Right renal pelvis (tissue), 4 donors: ENCODE data around the gene CLCF1. TPM values are rescaled to one million over a fixed set of nuclear protein-coding genes. Genes with fewer than 3 reads are reported as not detected.
A peak's percentile ranks its signal among the peaks of the same experiment; 100 is the strongest.

Source experiments
- DNase-seq, 4 donors: peaks; one replicate each; pipeline ENCODE4 v3.0.0-alpha.2; 2013; ENCODE audit warnings: low read depth in 4 of 4, low spot score in 3 of 4, missing footprints in 1 of 4
- polyA plus RNA-seq, 4 donors: library from polyadenylated mRNA; unstranded; fragments of 120-200 nt; gene quantifications; one replicate each; pipeline ENCODE4 v1.2.1, GENCODE V29; 2013; ENCODE audit not compliant: insufficient read length in 4 of 4

The CLCF1 gene
- polyA plus RNA-seq = 1 to 10 TPM; 4.5 to 6.3 (median 5.1) TPM

DNA sequence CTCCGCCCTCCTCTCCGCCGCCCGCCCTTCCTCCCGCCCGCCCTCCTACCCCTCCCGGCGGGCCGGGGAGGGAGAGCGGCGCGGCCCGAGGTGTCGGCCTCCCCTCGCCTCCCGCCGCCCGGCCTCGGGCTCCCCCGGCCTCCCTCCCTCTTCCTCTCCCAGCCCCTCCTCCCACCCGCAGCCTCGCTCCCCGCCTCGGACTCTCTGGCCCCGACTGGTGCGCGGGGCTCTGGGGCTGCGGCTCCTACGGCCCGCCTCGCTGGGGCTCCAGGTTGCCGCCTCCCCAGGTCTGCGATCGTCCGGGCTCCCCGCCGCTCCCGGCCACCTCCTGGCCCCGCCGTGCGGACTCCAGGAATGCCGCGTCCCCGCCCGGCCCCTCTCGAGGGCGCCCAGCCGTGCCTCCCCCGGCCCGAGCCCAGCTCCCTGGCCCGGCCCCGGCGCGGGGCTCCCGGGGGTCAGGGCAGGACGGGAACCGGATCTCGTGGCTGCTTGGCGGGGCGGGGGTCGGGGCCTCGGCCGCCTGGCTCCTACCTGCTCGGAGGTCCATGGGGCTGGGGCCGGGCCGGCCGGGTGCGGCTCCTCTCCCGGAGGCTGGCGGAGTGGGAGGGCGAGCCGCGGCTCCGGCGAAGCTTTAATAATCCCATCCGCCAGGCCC lies at the start of gene CLCF1:
CLCF1 (minus strand) TSS at position 606 of the 655 bp plus-strand sequence; CDS start at position 547, 59 bp downstream.
- no peak for DNase-seq

DNA sequence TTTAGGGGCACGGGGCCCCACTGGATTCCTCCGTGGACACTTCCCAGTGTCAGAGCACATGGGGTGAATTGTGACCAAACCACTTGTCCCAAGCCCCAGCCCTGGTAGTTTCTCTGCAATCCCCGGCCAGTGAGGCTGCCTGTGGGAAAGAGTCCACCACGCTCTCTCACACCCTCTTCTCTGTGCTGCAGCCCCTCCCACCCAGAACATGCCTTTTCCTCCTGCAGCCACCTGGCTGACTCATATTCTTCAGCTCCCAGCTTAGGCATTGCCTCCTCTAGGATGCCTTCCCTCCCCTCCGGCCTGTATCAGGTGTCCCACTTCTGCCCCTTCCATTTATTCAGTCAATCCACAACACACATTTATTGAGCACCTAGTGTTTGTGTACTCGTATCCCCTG lies 49.5 kb upstream of the CLCF1 start:
- no peak for DNase-seq

DNA sequence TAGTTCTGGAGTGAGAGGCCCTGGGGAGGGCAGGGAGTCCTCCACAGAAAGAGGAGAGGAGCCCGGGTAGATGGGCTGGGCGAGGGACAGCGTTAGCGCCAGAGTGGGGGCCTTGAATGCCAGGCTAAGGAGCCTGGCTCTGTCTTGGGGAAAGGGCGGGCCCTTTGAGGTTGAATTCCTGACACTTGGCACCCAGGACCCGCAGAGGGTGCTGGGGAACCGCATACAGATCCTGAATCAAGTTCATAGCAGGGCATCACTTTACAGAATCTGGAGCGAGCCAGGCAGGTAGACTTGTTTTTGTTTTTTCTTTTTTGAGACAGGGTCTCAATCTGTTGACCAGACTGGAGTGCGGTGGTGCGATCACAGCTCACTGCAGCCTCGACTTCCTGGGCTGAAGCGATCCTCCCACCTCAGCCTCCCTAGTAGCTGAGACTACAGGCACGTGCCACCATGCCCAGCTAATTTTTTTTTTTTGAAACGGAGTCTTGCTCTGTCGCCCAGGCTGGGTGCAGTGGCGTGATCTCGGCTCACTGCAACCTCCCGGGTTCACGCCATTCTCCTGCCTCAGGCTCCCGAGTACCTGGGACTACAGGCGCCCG lies 48.1 kb upstream of the CLCF1 start:
- DNase-seq = no peak

DNA sequence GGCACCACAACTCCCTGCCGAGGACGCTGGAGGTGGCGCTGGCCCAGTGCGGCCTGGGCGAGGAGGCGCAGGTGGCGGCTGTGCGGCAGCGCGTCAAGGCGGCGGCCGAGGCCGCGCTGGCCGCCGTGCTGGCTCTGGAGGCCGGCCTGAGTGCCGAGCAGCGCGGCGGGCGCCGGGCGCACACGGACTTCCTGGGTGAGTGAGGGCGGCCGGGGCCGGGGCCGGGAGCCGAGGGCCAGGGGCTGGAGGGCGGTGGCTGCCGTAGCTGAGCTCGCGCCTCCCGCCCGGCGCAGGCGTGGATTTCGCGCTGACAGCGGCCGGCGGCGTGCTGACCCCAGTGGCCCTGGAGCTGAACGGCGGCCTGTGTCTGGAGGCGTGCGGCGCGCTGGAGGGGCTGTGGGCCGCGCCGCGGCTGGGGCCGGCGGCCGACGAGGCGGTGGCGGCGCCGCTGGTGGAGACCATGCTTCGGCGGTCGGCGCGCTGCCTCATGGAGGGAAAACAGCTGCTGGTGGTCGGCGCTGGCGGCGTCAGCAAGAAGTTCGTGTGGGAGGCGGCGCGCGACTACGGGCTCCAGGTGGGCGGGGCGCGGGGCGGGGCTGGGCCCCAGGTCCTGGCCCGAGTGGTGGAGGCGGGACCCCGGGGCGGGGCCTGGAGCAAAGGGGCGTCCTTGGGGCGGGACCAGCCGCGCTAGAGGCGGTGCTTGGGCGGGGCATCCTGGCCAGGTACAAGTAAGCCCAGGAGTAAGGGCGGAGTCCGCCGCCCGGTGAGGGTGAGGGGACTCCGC lies 47.4 kb upstream of the CLCF1 start:
- DNase-seq = peak; percentile 87 to 91 (median 89)

DNA sequence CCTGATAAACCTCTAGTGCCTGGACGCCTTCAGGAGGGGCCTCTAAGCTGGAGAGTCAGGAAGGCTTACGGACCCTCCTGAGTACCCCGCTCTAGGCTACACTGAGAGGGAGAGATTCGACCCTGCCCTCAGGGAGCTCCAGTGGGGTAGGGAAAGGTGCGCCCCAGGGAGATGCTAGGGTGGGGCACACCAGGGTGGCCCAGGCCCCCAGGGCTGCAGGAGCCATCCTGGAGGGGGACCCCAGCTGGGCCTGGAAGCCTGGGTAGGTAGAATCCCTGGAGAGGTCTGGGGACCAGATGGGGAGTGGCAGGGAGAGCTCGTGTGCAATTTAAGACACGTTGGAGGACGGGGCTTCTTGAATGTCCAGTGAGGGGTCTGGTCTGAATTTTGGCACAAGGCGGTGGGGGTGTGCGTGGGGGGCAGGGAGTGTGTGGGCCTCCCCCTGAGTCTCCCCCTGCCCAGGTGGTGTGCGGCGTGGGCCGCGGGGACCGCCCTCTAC lies 46.8 kb upstream of the CLCF1 start:
- DNase-seq = no peak

DNA sequence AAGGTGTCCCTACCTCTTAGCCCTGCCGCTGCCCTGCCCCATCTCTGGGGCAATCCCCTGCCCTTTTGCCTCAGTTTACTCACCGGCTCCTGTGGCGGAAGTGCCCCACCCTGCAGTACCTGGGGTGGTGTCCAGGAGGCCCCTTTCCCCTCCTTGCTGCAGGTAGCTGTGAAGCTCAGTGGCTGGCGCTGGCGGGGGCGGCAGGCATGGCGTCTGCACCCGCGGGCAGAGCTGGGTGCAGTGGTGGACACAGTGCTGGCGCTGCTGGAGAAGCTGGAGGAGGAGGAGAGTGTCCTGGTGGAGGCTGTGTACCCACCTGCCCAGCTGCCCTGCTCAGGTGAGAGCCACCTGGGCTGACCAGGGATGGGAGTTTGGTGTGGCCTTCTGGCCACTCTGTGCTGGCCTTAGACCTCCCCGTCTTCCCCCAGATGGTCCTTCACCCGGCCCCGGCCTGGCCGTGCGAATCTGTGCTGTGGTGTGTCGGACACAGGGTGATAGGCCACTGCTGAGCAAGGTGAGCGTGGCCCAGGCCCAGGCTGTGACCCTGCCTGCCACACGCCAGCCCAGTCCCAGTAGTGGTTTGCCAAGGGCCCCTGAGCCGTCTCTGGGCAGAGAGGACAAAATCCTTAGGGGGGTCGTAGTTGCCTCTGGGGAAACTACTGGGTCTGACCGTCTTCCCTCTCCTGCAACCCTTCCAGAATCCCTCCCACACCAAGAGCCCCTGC lies 46.1 kb upstream of the CLCF1 start:
- DNase-seq = no peak

DNA sequence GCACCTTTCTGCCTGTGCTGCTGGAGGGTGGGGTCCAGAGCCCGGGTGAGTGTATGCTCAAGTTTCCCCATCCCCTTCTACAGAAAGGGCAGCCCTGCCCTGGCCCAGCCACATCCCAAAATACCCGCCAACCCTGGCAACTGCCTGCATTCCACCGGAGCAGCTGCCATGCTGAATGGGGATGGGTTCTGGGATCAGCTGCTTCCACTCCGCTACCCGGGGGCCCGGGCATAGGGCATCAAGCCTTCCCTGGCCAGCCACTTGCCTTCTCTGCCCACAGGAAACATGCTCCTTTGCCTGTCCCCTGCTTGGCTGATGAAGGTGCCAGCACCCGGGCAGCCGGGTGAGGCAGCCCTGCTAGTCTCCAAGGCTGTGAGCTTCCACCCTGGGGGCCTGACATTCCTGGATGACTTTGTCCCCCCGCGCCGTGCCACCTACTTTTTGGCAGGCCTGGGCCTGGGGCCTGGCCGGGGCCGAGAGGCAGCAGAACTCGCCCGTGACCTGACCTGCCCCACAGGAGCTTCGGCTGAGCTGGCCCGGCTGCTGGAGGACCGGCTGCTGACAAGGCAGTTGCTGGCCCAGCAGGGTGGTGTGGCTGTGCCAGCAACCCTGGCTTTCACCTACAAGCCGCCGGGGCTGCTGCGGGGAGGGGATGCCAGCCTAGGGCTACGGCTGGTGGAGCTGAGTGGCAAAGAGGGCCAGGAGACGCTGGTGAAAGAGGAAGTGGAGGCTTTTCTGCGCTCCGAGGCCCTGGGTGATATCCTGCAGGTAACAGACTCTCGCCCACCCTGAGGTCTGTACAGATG lies 45.3 kb upstream of the CLCF1 start:
- no peak for DNase-seq

DNA sequence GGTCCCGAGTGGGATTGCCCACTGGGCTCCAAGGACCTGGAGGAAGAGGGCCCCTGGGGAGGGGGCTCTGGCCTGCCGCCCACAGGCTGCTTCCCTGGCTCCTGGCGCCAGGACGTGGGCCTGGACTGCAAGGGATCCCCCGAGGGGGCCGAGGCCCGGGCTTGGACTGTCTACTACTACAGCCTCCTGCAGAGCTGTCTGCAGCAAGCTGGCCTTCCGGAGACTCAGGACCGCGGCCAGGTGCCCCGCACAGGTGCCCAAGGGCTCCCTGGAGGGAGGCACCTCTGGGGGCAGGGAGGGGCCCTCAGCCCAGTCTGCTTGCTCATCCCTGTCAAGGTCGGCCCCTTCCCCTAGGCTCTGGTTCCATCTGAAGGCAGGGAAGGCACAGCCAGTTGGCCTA lies 44.0 kb upstream of the CLCF1 start:
- DNase-seq = no peak

DNA sequence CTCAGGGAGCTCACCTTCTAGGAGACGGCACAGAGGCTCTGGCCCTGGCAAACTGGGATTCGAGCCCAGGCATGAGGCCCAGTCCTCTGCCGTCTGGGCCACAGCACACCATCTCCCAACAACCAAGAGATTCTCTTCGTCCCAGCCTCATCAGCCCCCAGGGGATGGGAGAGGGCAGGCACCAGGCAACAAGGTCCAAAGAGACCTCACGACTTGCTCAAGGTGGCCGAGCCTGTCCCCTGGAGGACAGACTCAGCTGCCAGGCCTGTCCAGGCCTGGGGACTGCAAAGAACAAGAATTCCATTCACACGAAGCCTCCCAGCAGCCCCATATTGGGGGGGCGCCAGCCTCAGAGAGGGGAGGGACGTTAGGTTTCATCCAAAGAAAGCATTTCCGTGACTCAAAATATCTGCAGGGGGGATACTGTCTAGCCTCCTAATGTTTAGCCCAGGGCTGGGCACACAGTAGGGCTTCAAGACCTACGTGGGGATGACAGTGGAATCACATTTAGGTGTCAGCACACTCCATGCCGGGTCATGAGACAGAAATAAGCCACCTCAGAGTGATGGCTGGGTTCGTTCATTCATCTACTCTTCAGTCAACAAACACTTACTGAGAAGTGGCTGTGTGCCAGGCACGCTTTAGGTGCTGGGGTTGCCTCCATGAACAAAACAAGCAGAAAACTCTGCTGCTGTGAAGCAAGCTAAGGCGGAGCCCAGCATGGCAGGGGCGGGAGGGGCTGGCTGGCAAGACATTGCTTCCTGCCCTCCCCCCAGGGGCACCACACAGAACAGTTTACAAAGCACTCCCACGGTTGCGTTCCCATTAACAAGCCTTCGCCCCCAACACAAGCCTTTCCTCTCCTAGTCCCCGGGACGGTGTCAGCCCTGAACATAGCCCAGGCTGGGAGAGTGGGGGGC lies 43.3 kb upstream of the CLCF1 start:
- no peak for DNase-seq

DNA sequence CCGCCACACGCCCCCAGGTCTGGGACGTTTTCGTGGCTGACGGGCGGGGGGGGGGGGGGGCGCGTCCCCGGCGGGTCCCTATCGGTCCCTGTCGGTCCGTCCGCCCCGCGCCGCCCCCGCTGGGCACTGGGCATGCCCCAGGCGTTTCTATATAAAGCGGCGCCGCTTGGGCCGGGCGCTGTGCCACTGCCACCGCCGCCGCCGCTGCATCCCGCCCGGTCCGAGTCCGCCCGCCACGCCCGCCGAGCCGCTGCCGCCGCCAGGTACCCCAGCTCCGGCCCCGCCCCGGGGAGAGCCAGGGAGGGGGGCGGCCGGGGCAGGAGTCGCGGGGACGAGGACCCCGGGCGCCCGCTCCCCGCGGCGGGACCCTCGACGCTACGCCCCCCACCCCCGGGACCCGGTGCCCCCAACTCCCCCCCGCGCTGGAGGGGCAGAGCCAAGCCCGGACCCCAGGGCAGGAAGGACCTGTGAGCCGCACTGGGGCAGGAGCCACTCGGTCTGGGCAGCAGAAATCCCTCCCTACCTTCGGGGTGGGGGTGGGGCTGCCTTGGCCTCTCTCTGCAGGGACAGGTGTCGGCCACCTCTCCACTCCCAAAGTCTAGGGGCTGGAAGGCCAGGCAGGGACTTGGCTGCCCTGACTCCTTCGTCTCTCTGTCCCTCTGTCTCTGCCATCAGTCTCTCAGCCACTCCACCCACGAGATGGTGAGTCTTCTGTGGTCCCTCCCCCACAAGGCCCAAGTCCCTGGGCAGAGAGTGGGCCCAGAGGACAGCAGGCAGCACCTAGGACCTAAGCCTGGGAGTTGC lies 42.3 kb upstream of the CLCF1 start, which contains the start of gene CARNS1:
CARNS1 (plus strand) TSS at position 178 of the 804 bp plus-strand sequence; CDS start at position 700, 522 bp downstream.
- no peak for DNase-seq

DNA sequence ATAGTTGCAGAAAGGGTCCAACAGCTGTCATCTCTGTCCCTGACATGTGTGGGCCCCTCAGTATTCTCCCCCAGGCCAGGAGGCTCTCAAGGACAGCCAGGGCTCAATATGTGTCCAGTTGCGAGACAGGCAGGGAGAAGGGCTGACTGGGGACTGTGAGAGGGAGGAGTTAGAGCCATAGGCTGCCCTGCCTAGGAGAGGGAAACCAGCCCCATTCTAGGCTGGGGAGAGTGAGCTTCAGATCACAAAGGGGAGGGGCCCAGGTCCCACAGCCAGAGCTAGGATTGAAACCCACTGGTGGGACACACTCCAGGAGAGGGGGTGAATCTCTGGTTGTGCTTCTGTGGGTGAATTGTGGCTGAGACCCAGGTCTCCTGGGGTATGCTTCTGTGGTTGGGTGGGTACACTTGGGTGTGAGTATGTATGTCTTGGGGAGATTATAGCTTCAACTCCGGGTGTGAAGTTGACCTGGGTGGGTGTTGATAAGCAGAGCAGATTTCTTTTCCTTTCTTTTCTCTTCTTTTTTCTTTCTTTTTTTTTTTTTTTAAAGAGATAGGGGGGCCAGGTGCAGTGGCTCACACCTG lies 40.0 kb upstream of the CLCF1 start:
- no peak for DNase-seq

DNA sequence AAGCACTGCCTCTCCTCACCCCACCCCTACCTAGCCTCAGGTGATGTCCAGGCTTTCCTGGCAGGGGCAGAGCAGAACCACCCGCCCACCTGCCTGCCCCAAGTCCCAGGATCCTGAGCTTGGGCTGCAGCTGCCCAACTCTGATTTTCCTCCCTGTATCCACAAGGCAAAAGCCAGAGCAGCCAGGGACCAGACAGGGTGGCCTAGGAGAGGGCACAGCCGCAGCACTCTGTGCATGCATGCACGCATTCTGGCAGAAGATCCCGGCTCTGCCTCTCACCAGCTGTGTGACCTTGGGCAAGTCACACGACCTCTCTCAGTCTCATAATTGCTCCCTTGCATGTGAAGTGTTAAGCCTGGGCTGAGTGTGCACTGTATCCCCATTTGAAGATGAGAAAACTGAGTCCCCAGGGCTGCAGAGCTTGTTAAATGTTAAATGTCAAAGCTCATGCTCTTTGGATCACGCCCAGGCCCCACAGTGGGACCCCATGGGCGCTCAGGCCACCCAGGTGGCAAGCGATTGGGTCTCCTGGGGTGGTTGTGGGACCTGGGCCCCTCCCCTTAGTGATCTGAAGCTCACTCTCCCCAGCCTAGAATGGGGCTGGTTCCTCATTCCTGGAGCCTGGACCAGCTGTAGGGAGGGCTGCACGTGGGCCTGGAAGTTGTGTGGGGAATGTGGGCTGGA lies 39.2 kb upstream of the CLCF1 start:
- DNase-seq = no peak

DNA sequence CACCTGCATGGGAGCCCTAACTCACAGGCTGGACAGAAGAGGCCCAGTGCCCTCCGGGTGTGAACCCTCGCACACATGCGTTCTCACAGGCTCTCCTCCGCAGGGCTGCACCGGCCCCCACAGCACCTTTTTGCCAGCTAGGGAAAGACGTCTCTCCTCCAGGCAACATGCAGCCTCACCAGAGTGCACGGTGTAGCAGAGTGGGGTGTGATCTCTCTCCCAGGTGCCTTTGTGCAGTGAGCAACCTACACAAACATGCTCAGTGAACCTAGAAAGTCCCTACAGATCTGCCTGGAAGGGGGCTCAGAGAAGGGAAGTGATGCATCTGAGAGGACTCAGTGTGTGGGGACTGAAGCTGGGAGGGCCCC lies 38.4 kb upstream of the CLCF1 start:
- no peak for DNase-seq

DNA sequence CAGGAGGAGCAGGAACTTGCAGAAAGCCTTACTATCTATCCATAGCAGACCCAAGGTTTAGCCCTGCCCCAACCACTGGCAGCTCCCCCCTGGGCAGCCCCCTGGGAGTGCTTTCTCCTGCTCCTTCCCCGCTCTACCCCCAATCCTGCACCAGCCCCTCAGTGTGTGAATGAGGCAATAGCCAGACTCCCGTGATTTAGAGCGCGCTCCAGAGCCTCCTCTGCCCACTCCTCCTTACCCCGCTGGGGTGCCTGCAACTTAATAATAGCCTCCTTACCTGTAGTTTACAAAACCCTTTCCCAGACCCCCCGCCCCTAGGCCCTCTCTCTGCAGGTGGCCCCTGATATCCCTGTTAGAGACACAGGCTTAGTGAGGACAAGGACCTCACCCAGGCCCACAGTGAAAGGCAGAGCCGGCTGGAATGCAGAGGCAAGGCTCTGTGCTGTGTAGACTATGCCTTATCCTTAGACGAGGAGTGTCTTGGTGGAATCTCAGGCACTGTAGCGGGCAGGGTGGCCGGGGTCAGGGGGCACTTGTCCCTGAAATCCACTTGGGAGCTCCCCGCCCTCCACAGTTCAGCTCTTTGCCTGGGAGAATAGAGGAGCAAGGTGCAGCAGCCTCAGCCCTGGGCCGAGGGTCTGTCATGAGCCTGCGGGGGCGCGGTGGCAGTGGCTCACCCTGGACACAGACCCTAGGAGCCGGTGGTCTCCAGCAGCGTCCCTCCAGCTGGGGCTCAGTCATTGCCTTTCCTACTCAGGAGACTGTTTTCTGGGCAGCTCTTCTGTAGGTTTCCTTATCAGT lies 37.8 kb upstream of the CLCF1 start:
- no peak for DNase-seq

DNA sequence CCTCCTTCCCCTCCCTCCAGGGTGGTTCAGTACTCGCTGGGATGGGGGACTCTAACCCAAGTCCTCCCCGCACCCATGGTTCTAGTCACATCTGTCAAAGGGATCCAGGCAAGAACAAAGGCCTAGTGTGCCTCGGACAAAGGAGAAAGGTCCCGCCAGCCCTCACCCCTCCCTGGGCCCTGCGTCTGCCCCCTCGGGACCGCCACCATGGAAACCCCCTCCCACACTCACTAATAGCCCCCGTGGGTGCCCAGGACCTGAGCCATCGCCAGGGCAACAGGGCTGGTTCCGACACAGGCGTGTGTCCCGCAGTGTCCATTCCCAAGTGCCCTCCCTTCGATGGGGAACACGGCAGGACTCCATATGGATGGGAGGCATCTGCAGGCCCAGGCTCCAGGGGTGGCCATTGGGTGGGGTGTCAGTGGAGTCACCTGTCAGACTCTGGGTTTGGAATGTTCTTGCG lies 37.0 kb upstream of the CLCF1 start:
- no peak for DNase-seq

DNA sequence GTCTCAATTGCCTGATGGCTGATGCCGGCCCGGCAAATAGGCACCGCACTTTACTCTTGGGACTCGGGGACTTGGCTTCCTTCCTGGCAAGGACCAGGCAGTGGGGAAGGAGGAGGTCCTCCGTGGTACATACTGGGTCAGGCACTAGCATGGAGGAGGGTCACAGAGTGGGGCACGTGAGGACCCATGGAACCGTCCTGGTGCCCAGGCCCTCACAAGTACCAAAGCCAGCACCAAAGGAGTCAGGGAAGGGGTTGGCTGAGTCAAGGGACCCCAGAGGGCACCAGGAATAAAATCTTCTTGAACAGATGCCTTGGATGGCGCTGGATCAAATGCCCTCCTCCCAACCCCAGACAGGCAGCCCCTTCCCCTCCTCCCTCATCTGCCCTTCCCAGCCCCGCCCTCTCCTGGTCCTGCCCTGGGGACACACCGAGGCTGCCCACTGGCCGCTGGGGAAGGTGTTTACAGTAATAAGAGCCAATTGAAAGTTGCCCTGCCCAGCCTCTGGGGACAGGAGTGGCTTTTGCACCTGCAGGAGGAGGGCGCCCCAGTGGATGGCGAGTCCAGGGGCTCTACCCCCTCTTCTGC lies 36.5 kb upstream of the CLCF1 start:
- no peak for DNase-seq
